Fibroblast of peridontal ligament (primary cell): ENCODE results near the gene OR2AG1.

Experiments
- DNase-seq: peaks from one replicate; pipeline ENCODE4 v3.0.0-alpha.2; 2010; ENCODE audit errors: extremely low read depth

Gene OR2AG1

GRCh38 chr11:6782720-6783119 lies at the start of gene OR2AG1:
Gene OR2AG1 (plus strand): TSS chr11:6783020. CDS start chr11:6785038, 2,018 bp downstream.
- DNase-seq: no peak

- DNase-seq: no peak
These were observed 49.2 kb upstream of the OR2AG1 start for GRCh38 chr11:6733326-6734275.

GRCh38 chr11:6734616-6735015 lies 48.2 kb upstream of the OR2AG1 start:
- no peak for DNase-seq

- DNase-seq: no peak
These were observed 47.5 kb upstream of the OR2AG1 start for GRCh38 chr11:6735306-6735705.

GRCh38 chr11:6736495-6737121 lies 46.2 kb upstream of the OR2AG1 start:
- DNase-seq: peak; percentile 5

- DNase-seq: peak; percentile 48
These were observed 44.9 kb upstream of the OR2AG1 start for GRCh38 chr11:6737872-6738466.

- DNase-seq: no peak
These were observed 44.2 kb upstream of the OR2AG1 start for GRCh38 chr11:6738590-6738989.

GRCh38 chr11:6742260-6742659 lies 40.6 kb upstream of the OR2AG1 start:
- no peak for DNase-seq

GRCh38 chr11:6745018-6745417 lies 37.8 kb upstream of the OR2AG1 start:
- DNase-seq: no peak

GRCh38 chr11:6745465-6746015 lies 37.3 kb upstream of the OR2AG1 start:
- no peak for DNase-seq

- no peak for DNase-seq
These were observed 36.7 kb upstream of the OR2AG1 start for GRCh38 chr11:6746086-6746618.

GRCh38 chr11:6746626-6747025 lies 36.2 kb upstream of the OR2AG1 start:
- no peak for DNase-seq

- DNase-seq: no peak
These were observed 35.6 kb upstream of the OR2AG1 start for GRCh38 chr11:6747097-6747668.

- DNase-seq: peak; percentile 59
These were observed 27.4 kb upstream of the OR2AG1 start for GRCh38 chr11:6755303-6755952.

GRCh38 chr11:6755953-6756347 lies 26.9 kb upstream of the OR2AG1 start:
- no peak for DNase-seq

GRCh38 chr11:6757373-6757967 lies 25.4 kb upstream of the OR2AG1 start:
- peak; percentile 72 for DNase-seq

- no peak for DNase-seq
These were observed 10.6 kb upstream of the OR2AG1 start, which contains the start of gene OR2AG2 for GRCh38 chr11:6771926-6772893. Gene OR2AG2 (minus strand): TSS chr11:6771976. CDS start chr11:6768957, 3,019 bp downstream.

GRCh38 chr11:6778518-6778917 lies 4.3 kb upstream of the OR2AG1 start:
- DNase-seq: no peak

GRCh38 chr11:6780829-6781228 lies 2.0 kb upstream of the OR2AG1 start:
- no peak for DNase-seq
